ENCODE data around the gene OLFML1.

The OLFML1 gene

DNA sequence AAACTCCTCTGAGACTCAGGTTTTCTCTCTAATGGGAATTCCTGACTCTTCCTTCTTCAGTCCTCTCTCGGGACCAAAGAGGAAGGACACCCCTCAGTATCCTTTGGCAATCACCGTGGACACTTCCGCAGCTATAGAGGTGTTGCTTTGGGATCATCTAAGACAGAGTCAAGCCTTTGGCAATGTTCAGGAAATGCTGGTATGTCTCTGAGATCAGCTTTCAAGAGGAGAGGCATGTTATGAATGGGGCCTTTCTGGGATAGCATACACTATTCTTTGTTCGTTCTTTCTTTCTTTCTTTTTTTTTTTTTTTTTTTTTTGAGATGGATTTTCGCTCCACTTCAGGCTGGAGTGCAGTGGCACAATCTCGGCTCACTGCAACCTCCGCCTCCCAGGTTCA, 14.2 kb upstream of the OLFML1 start:
- no peak for TF ChIP-seq CTCF (IDR thresholded peaks at IDR 0.05; ENCODE audit: borderline replicate concordance, insufficient read depth, low read depth, low read length)
- H3K4me3 ChIP-seq (ENCODE audit: low read depth, low read length), result no peak overlapping the region

DNA sequence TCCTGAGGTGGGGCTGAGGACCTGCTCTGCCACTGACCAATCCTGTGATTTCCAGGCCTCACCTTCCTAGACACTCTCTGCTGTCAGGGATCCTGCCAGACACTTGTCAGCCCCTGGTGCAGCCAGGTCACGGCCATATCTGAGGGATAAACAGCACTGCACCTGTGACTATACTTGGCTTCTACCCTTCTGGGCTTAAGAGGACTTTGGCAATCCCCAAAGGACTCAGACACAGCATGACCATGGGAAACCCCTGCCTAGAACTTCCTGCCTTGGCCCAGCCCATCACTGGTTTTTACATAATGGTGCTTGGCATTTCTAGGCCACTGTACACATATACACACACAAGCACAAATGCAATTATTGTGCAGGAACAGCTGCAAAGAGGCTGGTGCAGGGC, 11.6 kb upstream of the OLFML1 start:
- TF ChIP-seq CTCF (IDR thresholded peaks at IDR 0.05; ENCODE audit: borderline replicate concordance, insufficient read depth, low read depth, low read length), result no peak
- H3K4me3 ChIP-seq (ENCODE audit: low read depth, low read length), result no peak overlapping the region

DNA sequence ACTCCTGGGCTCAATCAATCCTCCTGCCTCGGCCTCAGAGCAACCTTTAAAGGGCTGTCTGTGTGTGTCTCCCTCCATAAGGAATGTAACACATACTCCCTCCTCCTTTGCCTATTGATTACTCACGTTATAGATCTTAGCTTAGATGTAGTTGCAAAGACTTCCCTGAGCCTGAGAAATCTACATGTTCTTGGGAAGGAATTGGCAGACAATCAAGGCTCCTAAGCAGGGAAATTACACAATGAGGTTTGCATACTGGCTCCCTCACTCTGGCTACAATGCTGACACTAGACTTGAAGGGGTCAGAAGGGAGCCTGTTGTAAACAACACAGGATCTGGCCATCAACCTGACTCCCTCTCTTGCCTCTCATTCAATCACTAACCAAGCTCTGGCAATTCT, 5.2 kb upstream of the OLFML1 start:
- H3K4me3 ChIP-seq (ENCODE audit: low read depth, low read length), result no peak overlapping the region
- TF ChIP-seq CTCF (IDR thresholded peaks at IDR 0.05; ENCODE audit: borderline replicate concordance, insufficient read depth, low read depth, low read length), result no peak

- no peak overlapping the region for H3K4me3 ChIP-seq (ENCODE audit: low read depth, low read length)
- TF ChIP-seq CTCF (IDR thresholded peaks at IDR 0.05; ENCODE audit: borderline replicate concordance, insufficient read depth, low read depth, low read length), result no peak
Measured at GRCh38 chr11:7484131-7484530, 1.2 kb upstream of the OLFML1 start.

GRCh38 chr11:7484645-7485044, 661 bp upstream of the OLFML1 start:
- no peak overlapping the region for H3K4me3 ChIP-seq (ENCODE audit: low read depth, low read length)
- TF ChIP-seq CTCF (IDR thresholded peaks at IDR 0.05; ENCODE audit: borderline replicate concordance, insufficient read depth, low read depth, low read length), result no peak

GRCh38 chr11:7486098-7486780, 933 bp downstream of the OLFML1 start:
- no peak for TF ChIP-seq CTCF (IDR thresholded peaks at IDR 0.05; ENCODE audit: borderline replicate concordance, insufficient read depth, low read depth, low read length)
- no peak overlapping the region for H3K4me3 ChIP-seq (ENCODE audit: low read depth, low read length)

DNA sequence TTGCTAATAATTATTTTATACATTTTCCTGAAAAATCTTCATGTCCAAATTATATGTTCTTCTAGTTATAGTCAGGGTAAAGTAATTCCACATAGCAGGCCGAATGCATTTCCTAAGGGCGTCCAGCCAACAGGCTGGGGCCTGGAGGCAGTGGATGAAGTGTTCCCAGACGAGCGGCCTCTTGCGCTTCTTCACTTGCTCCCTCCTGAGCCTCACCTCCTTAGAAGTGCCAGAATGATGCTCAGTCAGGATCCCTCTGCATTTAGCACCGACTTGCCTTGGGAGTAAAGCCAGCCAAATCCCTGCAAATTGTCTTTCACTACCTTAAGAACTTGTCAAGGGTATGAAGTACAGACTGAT, 1.5 kb downstream of the OLFML1 start:
- TF ChIP-seq CTCF (IDR thresholded peaks at IDR 0.05; ENCODE audit: borderline replicate concordance, insufficient read depth, low read depth, low read length), result no peak
- H3K4me3 ChIP-seq (ENCODE audit: low read depth, low read length), result no peak overlapping the region

All from GM12875 (cell line).